ENCODE measurements around the gene LYPD8.

The LYPD8 gene

GRCh38 chr1:248696261-248696660 is 59.3 kb downstream of the LYPD8 start:
- DNase-seq, result no peak

DNA sequence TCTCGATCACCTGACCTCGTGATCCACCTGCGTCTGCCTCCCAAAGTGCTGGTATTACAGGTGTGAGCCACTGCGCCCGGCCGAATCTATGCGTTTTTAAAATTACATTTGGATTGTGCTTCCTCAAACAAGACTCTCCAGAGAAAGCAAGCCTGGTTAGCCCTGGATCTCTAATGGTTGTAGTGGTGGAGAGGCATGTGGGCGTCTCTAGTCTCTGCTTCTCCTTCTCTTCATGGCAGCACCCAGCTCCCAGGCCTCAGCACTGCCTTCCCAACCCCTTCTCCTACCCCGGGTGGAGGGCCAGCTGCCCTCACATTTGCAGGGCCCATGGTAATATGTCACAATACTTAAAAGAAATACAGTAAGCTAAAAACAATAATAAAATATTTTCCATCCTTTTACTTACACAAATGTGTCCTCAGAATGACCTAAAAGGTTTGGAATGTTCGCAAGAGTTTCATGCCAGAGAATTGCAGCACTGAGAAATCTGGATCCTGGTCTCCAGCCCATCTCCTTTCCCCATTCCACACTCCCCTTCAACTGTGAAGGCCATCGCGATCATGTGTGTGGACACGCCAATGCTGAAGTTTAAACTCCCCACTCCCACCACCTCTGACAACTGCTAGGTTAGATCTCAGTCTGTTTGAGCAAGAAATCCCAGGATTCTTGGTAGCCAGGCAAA is 60.0 kb downstream of the LYPD8 start:
- no peak for DNase-seq

DNA sequence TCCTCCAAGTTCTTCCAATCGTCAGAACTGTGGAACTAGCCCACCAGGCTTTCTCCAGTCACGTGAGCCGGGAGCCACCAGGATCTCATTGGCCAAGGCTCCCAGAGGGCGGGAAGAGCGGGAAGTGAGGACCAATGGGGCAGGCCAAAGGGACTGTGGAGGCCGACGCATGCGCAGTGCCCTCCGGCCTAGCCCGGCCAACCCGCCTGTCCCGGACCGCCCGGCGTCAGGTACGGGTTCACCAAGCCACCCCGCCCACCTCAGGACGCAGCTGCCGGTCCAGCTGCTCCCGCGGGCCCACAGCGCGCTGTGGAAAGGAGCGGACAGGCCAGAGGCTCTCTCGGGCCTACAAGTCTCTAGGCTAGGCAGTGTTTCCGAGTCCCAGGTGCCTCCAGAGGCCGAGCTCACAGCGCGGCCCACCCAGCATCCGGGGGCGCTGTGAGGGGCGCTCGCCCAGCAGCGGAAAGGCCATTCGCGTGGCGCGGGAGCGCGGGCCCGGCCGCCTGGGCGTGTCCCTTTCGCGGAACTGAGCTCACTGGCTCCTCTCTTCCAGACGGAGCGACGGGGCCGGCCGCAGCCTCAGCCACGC is 63.9 kb downstream of the LYPD8 start:
- DNase-seq, result no peak

Measured in activated naive CD4-positive, alpha-beta T cell treated with anti-CD3 and anti-CD28 coated beads, Interleukin-2, amount 50 U/mL, for 16 hours (primary cell).